H9 (cell line): Measurements from ENCODE around the gene PUM2. TPM values are rescaled to one million over a fixed set of nuclear protein-coding genes. Genes with fewer than 3 reads are reported as not detected.

Source experiments
- DNase-seq: peaks from one replicate; pipeline ENCODE4 v3.0.0-alpha.2; 2017
- H2AFZ ChIP-seq: one replicate; pipeline ENCODE4 v1.6.1; 2013; ENCODE audit warnings: mild to moderate bottlenecking, low read length, control low read depth, moderate library complexity
- H2AK5ac ChIP-seq: 2 replicates; pipeline ENCODE4 v1.6.1; 2013; ENCODE audit warnings: low read length, control low read depth, mixed read lengths; ENCODE audit not compliant: insufficient read length
- H2BK120ac ChIP-seq: one replicate; pipeline ENCODE4 v1.6.1; 2013; ENCODE audit warnings: low read depth, mild to moderate bottlenecking, low read length, control low read depth, inconsistent platforms; ENCODE audit not compliant: poor library complexity, severe bottlenecking
- H2BK12ac ChIP-seq: 2 replicates; pipeline ENCODE4 v1.6.1; 2013; ENCODE audit warnings: low read length, control low read depth, mixed read lengths, low read depth; ENCODE audit not compliant: insufficient read length
- H2BK15ac ChIP-seq: 2 replicates; pipeline ENCODE4 v1.6.1; 2013; ENCODE audit warnings: low read depth, low read length, control low read depth
- H2BK20ac ChIP-seq: one replicate; pipeline ENCODE4 v1.6.1; 2013; ENCODE audit warnings: low read depth, mild to moderate bottlenecking, low read length, control low read depth, inconsistent platforms; ENCODE audit not compliant: poor library complexity, severe bottlenecking
- H2BK5ac ChIP-seq: 2 replicates; pipeline ENCODE4 v1.6.1; 2013; ENCODE audit warnings: low read length, control low read depth, mixed read lengths; ENCODE audit not compliant: insufficient read length
- H3K14ac ChIP-seq: 2 replicates; pipeline ENCODE4 v1.6.1; 2013; ENCODE audit warnings: low read length, control low read depth; ENCODE audit not compliant: insufficient read depth
- H3K18ac ChIP-seq: 2 replicates; pipeline ENCODE4 v1.6.1; 2013; ENCODE audit warnings: low read depth, mild to moderate bottlenecking, mixed read lengths, low read length, control low read depth; ENCODE audit not compliant: insufficient read length
- H3K23ac ChIP-seq: 2 replicates; pipeline ENCODE4 v1.6.1; 2013; ENCODE audit warnings: low read length, control low read depth, mixed read lengths, low read depth; ENCODE audit not compliant: insufficient read length
- H3K23me2 ChIP-seq: 2 replicates; pipeline ENCODE4 v1.6.1; 2013; ENCODE audit warnings: low read depth, mild to moderate bottlenecking, mixed read lengths, low read length, control low read depth; ENCODE audit not compliant: insufficient read length, poor library complexity, severe bottlenecking
- H3K27ac ChIP-seq: 2 replicates; pipeline ENCODE4 v1.5.1; 2013; ENCODE audit warnings: low read length, control low read depth, mixed read lengths, low read depth; ENCODE audit not compliant: insufficient read length
- H3K27me3 ChIP-seq: 2 replicates; pipeline ENCODE4 v1.6.1; 2013; ENCODE audit warnings: low read length, control low read depth, inconsistent platforms; ENCODE audit not compliant: insufficient read depth
- H3K4ac ChIP-seq: 2 replicates; pipeline ENCODE4 v1.6.1; 2013; ENCODE audit warnings: low read depth, mild to moderate bottlenecking, control low read depth, inconsistent platforms, low read length, moderate library complexity
- H3K4me1 ChIP-seq: 2 replicates; pipeline ENCODE4 v1.6.1; 2013; ENCODE audit warnings: low read length, control low read depth, inconsistent platforms; ENCODE audit not compliant: insufficient read depth
- H3K4me2 ChIP-seq: 2 replicates; pipeline ENCODE4 v1.6.1; 2013; ENCODE audit warnings: low read length, control low read depth, mixed read lengths; ENCODE audit not compliant: insufficient read length, insufficient read depth
- H3K56ac ChIP-seq: 2 replicates; pipeline ENCODE4 v1.6.1; 2013; ENCODE audit warnings: low read depth, mild to moderate bottlenecking, mixed read lengths, low read length, control low read depth; ENCODE audit not compliant: insufficient read length
- H3K79me1 ChIP-seq: 2 replicates; pipeline ENCODE4 v1.6.1; 2013; ENCODE audit warnings: low read depth, mild to moderate bottlenecking, moderate library complexity, low read length, control low read depth, inconsistent platforms; ENCODE audit not compliant: insufficient read depth, poor library complexity, severe bottlenecking
- H3K79me2 ChIP-seq: 2 replicates; pipeline ENCODE4 v1.6.1; 2013; ENCODE audit warnings: low read length, control low read depth, inconsistent platforms; ENCODE audit not compliant: insufficient read depth
- H3K9ac ChIP-seq: 2 replicates; pipeline ENCODE4 v1.6.1; 2013; ENCODE audit warnings: low read length, control low read depth, mixed read lengths; ENCODE audit not compliant: insufficient read length; ENCODE audit errors: extremely low read depth
- H3K9me3 ChIP-seq: one replicate; pipeline ENCODE4 v1.6.1; 2013; ENCODE audit warnings: low read depth, low read length, inconsistent platforms; ENCODE audit not compliant: control insufficient read depth
- H3T11ph ChIP-seq: one replicate; pipeline ENCODE4 v1.6.1; 2013; ENCODE audit warnings: mild to moderate bottlenecking, low read length, control low read depth, inconsistent platforms
- H4K20me1 ChIP-seq: one replicate; pipeline ENCODE4 v1.6.1; 2013; ENCODE audit not compliant: control insufficient read depth, insufficient read length, insufficient read depth
- H4K5ac ChIP-seq: 2 replicates; pipeline ENCODE4 v1.6.1; 2013; ENCODE audit warnings: low read depth, mild to moderate bottlenecking, mixed read lengths, low read length, control low read depth; ENCODE audit not compliant: insufficient read length
- H4K8ac ChIP-seq: replicated peaks from 2 replicates; pipeline ENCODE4 v1.6.1; 2013; ENCODE audit warnings: low read length, control low read depth, mixed read lengths, low read depth; ENCODE audit not compliant: insufficient read length
- H4K91ac ChIP-seq: 2 replicates; pipeline ENCODE4 v1.6.1; 2013; ENCODE audit warnings: low read depth, mild to moderate bottlenecking, moderate library complexity, mixed read lengths, low read length, control low read depth; ENCODE audit not compliant: insufficient read length
- H3K27ac Mint-ChIP-seq, 3 experiments: 2 replicates in 2 of 3; 3 replicates in 1 of 3; pipeline ENCODE4 v1.8.0; 2020 to 2021; ENCODE audit warnings: mixed read lengths in 3 of 3, mild to moderate bottlenecking in 1 of 3, moderate library complexity in 1 of 3
- H3K27me3 Mint-ChIP-seq: 2 replicates; pipeline ENCODE4 v1.8.0; 2021; ENCODE audit warnings: low read depth, mild to moderate bottlenecking, moderate library complexity, mixed read lengths
- H3K36me3 Mint-ChIP-seq, 3 experiments: 2 replicates in 2 of 3; 3 replicates in 1 of 3; pipeline ENCODE4 v1.8.0; 2020 to 2021; ENCODE audit warnings: low read depth in 3 of 3, mixed read lengths in 3 of 3; ENCODE audit not compliant: insufficient read depth in 1 of 3
- H3K4me1 Mint-ChIP-seq, 2 experiments: 2 replicates each; pipeline ENCODE4 v1.8.0; 2020; ENCODE audit warnings: mixed read lengths in 2 of 2
- H3K4me3 Mint-ChIP-seq, 2 experiments: 2 replicates in 1 of 2; 3 replicates in 1 of 2; pipeline ENCODE4 v1.8.0; 2020 to 2021; ENCODE audit warnings: mild to moderate bottlenecking in 2 of 2, mixed read lengths in 2 of 2, moderate library complexity in 1 of 2
- H3K9me3 Mint-ChIP-seq, 2 experiments: 2 replicates in 1 of 2; 3 replicates in 1 of 2; pipeline ENCODE4 v1.8.0; 2020; ENCODE audit warnings: mild to moderate bottlenecking in 2 of 2, mixed read lengths in 2 of 2, moderate library complexity in 1 of 2
- CTCF ChIP-seq: fragments of 200-600 bp; sonication (generic); conservative IDR thresholded peaks from 3 replicates; pipeline ENCODE4 v1.8.0; 2021; ENCODE audit warnings: antibody characterized with exemption, mild to moderate bottlenecking
- WGBS: extraction: QIAGEN DNeasy Blood & Tissue Kit; methylation state at CpG from one replicate; pipeline ENCODE4 v1.1.7; 2013; ENCODE audit warnings: missing lambda C conversion rate, low lambda C conversion rate, mixed read lengths; ENCODE audit not compliant: insufficient read length; ENCODE audit errors: extremely low coverage; 5-methylcytosine and 5-hydroxymethylcytosine counted together
- total RNA-seq: library from RNA; stranded (reverse); gene quantifications from 2 replicates; pipeline ENCODE4 v1.2.1, GENCODE V29; 2021

PUM2 gene
- total RNA-seq, 1 experiment from 2014 or later: 96.6 TPM

GRCh38 chr2:20212459-20212870, 138.2 kb downstream of the PUM2 start:
- Mint-ChIP-seq H3K36me3 (peaks cover 0 to 4% (median 3%) of the 10 kb centered on the region in 3 experiments; a peak in 5 of 7 replicates), H3K4me3 (no peak overlapping the region), H3K9me3 (no peaks in the 10 kb centered on the region), H3K27me3 (no peaks in the 10 kb centered on the region), H3K4me1 (peaks cover 34 to 51% of the 10 kb centered on the region in 2 experiments), H3K27ac (no peak overlapping the region)
- DNase-seq: no peak
- Histone ChIP-seq H3K79me2 (peaks cover 3% of the 10 kb centered on the region; the same call in 1 of the 2 replicates), H3K14ac (no peak overlapping the region; the same call in 1 of the 2 replicates), H3K23ac (no peak overlapping the region), H4K91ac (no peak overlapping the region), H3K9ac (no peak overlapping the region), H2BK5ac (no peak overlapping the region), H2BK15ac (no peak overlapping the region), H3K4me1 (no peaks in the 10 kb centered on the region; the same call in 1 of the 2 replicates), H2AFZ (no peak overlapping the region), H3K4ac (no peak overlapping the region), H2BK12ac (no peak overlapping the region), H4K8ac (no peak overlapping the region), H3K18ac (no peak overlapping the region), H3K9me3 (no peaks in the 10 kb centered on the region), H2BK20ac (no peak overlapping the region), H3K79me1 (no peaks in the 10 kb centered on the region), H2BK120ac (no peak overlapping the region), H3T11ph (no peak overlapping the region), H3K27ac (no peak overlapping the region), H3K56ac (no peak overlapping the region), H2AK5ac (no peak overlapping the region), H4K5ac (no peak overlapping the region), H4K20me1 (peaks cover 2% of the 10 kb centered on the region), H3K23me2 (no peaks in the 10 kb centered on the region), H3K4me2 (no peak overlapping the region), H3K27me3 (no peaks in the 10 kb centered on the region)
- WGBS: no CpG with 5 or more reads among the region's 11 CpGs
- TF ChIP-seq CTCF: no peak
